DMS79 treated with DMSO at 0.1 percent for 48 hours (cell line): ENCODE measurements around the gene IGFL2.
"Not testable (repeated sequence)": the region's sequence is repeated elsewhere in the genome, so short reads cannot be mapped to it uniquely, and the experiment has no call there.

Source experiments
- DNase-seq: peaks from one replicate; lab custom pipeline; 2025; lab: John Stamatoyannopoulos, UW

IGFL2 gene

DNA sequence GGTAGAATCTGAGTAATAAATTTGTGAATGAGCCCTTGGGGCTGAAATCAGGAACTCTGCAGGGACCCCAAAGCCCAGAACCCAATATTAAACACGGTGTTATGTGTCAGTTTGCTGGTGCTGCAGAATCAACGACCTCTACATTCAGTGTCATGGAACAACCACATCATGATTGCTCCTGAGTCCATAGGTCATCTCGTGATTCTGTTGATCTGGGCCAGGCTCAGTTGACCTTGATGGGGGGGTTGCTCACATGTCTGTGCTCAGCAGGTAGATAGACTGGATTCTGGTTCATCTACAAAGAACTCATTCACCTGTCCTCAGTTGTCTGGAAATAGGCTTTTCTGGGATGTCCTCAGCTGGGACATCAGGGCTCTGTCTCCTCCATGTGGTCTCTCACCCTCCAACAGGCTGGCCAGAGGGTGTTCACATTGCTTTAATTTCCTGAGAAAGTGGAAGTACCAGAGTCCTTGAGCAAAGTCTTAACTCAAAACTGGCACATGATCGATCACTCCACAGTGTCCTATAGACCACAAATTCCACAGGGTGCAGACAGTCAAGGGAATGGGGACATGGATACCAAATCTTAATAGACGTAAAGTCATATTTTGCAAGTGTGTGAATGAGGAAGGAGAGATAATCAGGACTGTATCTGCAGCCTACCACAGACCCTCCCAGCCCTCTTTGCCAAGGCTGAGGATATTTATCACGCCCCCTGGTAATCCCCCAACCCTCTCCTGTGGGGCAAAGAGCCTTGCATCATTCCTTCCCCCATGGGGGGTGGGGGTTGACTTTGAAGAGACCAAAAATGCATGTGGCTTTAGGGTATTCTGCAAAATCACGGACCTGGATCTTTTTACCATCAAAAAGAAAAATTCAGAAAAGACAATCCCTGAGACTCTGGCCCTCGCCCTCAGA lies 42.2 kb downstream of the IGFL2 start:
- DNase-seq: no peak

DNA sequence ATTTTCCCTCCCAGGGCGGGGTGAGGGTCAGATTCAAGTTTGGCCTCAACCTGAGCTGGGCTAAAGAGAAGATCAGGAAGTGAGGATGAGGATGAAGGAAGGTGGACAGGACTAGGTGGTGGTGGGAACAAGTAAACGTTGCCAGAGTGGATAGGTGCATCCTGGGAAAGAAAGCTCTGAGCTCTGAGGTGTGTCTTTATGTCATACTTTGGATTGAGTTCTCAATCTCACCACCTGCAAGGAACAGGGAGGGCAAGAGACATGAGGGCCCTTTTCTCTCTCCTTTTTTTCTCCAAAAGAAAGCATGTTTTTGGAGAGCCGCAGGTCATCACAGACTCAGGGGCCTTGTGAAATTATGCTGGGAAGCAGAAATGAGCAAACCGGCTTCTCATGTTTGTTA lies 43.3 kb downstream of the IGFL2 start:
- DNase-seq: no peak

DNA sequence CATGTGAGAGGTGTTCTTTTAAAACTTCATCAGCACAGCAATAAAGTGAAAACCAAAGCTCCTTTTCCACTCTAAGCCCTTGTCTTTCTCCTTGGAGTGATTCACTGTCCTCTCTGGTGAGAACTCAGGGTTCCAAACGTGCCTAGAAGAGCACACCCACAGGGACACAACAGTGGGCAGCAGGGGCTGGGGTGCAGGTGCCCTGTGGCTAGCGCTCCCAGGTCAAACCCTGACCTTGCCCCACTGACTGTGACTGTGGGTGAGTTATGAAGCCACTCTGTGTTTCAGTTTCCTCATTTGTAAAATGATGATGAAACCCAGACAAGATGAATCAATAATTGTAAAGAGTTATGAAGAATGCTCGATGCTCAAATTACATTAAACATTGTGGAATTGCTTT lies 43.9 kb downstream of the IGFL2 start:
- DNase-seq: no peak

DNA sequence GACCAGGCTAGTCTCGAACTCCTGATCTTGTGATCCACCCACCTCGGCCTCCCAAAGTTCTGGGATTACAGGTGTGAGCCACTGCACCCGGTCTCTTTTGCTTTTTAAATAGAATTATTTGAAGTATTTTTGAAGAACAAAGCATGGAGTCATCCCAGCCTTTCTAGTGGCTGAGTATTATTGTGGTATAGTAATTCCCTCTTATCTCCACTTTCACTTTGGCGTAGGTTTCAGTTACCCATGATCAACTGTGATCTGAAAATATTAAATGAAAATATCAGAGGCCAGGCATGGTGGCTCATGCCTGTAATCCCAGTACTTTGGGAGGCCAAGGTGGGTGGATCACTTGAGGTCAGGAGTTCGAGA lies 44.6 kb downstream of the IGFL2 start:
- not testable (repeated sequence) for DNase-seq

DNA sequence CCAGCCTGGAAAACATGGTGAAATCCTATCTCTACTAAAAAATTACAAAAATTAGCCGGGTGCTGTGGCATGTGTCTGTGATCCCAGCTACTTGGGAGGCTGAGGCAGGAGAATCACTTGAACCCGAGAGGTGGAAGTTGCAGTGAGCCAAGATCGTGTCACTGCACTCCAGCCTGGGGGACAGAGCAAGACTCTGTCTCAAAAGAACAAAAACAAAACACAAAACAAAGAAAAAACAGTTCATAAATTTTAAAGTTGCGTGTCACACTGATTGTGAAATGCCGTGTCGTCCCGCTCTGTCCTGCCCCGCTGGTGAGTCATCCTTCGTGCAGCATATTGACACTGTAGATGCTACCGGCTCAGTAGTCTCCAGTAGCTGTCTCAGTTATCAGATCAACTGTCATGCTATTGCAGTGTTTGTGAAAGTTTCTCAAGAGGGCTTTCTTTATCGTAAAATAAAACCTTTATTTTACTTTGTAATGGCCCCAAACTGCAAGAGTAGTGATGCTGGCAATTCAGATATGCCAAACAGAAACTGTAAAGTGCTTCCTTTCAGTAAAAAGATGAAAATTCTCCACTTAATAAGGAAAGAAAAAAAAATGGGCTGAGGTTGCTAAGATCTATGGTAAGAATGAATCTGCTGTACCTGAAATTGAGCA lies 45.1 kb downstream of the IGFL2 start:
- no peak for DNase-seq

DNA sequence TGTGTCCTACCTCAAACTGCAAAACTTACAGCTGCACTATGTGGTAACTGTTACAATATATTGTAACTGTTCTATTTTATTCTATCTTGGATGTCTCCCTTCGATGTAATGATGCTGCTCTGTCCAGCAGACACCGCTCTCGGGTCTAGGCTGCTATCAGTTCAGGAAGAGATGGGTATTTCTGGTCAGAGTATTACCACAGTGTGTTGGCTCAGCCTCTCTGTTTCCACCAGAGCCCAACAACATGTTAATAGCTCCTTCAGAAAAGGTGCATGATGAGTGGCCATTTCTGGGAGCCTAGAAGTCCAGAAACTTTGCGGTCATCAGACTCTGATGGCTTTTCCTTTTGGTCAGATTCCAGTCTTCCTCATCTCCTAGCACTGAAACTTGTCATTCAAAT lies 45.6 kb downstream of the IGFL2 start:
- DNase-seq: no peak

DNA sequence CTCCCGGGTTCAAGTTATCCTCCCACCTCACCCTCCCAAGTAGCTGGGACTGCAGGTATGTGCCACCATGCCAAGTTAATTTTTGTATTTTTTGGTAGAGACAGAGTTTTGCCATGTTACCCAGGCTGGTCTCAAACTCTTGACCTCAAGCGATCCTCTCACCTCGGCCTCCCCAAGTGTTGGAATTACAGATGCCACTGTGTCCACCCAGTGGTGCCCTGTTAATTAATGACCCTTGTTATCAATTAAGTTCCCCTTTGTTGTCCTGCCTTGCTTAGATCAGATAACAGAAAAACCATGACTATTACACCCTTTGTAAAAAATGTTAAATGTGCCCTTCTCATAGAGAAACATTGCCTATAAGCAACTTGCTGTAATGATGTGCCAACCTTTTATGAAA lies 47.1 kb downstream of the IGFL2 start:
- no peak for DNase-seq

DNA sequence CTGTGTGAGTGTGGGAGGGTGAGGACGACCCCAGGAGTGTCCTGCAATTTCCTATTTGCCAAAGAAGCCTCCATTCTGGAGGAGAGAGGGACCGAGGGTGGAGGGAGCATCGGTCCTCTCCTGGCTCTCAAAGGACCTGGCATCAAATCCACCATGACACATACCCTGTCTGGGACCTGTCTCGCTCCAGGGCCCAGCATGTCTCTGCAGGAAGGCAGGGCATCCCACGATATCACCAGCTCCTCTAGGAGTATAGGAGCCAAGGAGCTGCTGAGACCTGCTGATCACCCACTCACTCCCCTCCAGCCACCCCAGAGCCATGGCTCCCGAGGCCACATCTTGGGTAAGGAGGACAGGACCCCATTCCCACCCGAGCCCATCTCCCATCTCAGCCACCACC lies 47.9 kb downstream of the IGFL2 start:
- DNase-seq: not testable (repeated sequence)

DNA sequence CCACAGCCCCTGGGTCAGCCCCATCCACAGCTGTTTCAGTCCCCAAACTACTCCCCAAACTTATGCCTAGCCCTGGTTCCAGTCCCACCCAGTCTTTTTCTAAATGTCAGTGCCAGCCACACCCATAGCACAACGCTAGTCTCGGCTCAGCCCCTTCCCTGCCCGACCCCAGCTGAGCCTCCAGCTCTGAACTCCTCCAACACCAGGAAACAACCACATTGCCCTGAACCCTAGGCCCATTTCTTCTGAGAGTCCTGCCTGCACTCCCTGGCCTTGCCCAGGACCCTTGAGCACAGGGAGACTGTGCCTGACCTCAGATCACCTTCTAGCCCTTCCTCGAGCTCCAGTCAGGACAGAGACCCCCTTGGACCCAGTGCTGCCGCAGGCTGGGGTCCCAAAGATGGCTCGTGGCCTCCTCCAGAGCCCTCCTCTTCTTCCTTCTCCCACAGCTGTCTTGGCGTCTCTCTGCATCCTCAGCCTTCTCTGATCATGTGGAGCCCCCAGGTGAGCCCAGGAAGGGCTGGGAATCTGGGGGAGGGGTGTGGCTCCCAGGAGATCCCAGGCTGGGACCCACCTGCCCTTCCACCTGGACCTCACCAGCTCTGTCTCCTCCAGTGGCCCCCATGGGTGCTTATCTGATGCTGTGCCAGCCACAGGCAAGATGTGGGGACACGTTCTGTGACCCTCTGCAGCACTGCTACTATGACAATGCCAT lies 48.5 kb downstream of the IGFL2 start:
- no peak for DNase-seq

DNA sequence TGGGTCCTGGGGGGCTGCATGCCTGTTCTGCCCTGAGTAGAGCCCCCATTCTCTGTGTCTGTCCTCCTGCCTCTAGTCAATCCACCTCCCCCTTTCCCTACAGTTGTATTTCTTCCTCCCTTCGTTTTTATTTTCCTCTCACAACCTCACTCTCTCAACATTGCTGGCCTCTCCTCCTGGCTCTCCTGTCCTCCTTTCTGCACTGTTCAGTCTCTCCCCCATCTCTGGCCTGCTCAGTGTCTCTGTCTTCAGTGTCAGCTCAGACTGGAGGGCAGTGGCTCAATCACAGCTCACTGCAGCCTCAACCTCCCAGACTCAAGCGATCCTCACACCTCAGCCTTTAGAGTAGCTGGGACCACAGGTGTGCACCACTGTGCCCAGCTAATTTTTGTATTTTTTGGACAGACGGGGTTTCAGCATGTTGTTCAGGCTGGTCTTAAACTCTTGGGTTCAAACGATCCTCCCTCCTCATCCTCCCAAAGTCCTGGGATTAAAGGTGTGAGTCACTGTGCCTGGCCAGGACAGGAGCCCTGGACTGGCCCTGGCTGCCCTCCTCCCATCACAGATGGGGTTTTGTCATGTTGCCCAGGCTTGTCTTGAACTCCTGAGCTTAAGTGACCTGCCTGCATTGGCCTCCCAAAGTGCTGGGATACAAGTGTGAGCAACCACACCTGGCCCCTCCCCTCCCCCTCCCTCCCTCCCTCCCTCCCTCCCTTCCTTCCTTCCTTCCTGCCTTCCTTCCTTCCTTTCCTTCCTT lies 49.5 kb downstream of the IGFL2 start:
- DNase-seq: no peak

DNA sequence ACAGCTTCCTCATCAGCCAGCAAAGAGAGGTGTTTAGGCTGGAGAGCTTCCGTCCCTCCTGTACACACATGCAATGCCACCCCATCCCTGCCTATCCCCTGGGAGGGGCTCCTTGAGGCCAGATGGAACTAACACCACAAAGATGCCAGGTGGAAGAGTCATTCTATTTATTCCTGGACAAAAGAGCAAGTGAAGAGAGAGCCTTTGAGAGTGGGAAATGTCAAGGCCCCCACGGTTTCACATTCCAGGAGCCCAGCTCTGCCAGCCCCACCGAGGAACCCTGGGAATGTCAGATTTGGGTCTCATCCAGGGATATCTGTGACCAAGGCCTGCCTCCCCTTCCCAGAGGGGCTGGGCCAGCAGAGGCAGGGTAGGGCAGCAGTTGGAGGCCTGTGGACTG lies 50.7 kb downstream of the IGFL2 start:
- DNase-seq: no peak

DNA sequence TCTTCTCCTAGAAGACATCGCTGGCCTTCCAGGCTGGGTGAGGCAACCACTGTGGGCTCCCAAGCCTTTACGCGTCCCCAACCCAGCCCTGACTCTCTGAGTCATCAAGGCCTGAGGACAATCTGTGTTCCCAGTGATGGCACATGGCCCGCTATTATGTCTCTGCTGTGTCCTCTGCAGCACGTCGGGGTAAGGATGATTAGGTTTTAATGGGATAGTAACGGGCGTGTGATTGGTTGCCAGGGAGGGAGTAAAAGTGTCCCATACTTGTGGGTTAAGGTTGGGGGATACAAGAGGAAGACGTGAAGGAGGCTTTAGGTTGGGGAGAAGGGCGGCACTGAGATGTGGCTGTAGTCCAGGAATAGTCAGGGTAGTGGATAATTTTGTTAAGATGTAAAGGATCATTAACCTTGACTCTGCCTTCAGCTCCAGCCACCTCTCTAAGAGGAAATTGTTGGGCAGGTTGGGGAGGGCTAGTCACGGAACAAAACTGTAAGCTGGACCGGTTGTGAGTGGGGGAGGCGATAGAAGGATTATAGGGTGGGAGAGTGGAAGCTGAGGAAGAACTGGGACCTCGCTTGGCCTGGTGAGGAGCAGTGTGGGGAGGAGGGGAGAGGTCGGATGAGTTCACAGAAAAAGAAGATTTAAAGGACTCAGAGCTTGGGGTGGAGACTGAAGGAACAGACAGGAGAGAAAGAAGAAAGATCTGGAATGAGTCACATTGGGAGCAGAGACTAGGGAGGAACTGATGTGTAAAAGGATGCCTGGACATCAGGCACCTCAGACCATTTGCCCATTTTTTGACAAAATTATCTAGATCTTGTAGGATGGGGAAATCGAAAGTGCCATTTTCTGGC lies 53.6 kb downstream of the IGFL2 start:
- peak; percentile 85 for DNase-seq

DNA sequence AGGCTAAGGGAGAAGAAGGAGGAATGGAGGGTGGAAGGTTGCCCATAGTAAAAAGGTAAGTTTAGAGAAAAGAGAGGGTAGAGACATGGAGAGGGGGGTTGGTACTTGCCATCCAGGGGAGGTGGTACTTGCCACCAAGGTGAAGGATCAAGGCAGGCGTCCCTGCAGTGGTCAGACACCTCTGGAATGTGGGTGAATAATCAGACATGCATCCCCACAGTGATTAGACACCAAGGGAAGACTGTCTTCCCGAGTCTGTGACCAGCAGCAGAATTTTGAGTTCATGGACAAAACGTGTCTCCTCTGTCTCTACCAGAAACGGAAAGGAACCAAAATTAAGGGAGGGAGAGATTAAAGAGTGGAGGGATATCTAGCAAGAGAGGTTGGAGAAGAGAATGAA lies 54.4 kb downstream of the IGFL2 start:
- no peak for DNase-seq

DNA sequence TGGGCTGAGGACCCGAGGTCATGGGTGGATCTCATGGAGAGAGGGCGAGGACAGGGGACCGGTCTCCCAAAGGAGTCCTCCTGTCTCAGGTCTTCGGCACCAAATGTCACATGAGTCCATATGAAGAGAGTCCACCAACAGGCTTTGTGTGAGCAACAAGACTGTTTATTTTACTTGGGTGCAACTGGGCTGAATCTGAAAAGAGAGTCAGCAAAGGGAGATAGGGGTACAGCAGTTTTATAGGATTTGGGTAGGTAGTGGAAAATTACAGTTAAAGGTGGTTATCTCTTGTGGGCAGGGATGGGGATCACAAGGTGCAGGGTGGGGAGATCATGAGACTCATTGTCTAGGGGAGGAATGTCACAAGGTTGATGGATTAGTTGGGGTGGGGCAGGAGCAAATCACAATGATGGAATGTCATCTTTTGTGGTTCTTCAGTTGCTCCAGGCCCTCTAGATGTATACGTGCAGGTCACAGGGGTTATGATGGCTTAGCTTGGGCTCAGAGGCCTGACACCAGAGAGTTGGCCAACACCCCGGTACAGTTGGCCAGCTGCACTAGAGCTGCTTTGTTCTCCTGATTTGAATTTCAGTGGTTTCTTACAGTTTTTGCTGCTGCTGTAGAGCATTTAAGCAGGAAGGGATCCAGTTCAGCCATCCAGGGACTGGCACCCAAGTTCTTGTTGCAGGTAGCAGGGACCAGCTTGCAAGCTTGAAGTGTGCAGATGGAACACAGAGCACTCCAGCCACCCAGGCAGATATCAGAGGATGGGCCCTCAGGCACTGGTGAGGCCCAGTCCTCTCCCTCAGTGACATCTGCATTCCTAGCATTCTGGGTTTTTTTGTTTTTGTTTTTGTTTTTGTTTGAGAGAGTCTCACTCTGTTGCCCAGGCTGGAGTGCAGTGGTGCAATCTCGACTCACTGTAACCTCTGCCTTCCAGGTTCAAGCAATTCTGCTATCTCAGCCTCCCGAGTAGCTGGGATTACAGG lies 55.1 kb downstream of the IGFL2 start:
- no peak for DNase-seq

DNA sequence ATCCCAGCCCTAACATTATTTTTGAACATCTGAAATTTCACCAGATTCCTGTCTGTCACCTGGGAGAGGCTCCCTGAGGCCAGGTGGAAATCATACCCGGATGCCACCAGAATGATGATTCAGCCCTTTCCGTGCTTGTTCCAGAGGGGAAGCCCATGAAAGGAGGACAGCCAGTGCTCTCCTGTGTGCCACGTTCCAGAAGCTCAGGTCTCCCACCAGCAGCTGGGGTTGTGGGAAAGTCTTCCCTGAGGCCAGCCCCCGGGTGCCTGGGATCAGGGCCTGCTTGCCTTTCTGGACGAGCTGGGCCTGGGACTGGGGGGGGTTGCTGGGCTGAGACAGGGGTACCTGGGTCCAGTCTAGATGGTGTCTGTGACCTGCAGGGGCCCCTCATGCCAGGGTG lies 56.0 kb downstream of the IGFL2 start:
- DNase-seq: no peak

DNA sequence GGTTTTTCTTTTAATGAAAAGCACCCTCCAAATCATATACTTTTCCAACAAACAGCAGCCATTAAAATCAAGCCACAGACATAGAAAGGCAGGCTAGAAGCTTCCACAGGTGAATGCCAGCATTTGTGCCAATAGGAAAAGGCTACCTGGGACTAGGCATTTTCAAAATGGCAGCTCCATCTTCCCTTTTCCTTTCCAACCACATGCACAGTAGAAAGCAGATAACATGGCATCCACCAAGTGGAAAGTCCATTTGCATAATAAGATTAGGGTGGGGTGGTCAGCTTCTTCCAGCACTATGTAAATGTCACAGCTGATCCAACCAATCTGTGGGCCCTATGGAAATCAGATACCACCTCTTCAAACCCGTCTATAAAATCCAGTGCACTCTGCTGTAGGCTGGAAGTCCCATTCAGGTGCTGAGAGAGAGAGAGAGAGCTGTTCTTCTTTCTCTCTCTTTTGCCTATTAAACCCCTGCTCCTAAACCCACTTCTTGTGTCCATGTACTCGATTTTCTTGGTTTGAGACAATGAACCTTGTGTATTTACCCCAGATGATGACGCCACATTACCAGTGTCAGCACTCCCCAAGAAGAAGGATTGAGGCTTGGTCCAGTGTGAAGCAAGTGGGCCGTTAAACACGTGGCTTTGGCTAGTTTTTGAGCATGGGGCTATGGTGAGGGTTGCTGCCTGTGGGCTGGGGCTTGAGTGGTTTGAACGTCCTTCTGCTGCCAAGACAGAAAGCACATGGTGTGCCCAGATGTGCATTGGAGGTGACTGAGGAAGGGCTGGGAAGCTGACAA lies 57.3 kb downstream of the IGFL2 start:
- no peak for DNase-seq

DNA sequence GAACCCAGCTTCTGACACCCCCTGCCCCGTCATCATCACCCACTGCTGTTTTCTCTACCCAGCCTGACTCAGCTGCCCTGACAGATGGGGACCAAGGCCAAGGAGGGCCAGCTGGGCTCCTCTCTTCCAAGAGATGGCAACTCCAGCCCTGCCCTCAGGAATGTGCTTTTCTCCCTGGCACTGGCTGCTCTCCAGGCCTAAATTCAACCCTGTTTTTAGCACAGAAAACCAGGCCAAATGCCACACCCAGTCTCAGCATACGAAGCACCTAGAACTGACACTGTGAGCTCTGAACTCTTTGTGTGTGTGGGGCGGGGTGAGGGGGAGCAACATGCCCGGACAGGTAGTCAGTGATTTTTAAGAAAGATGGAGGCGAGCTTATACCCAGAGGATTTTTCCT lies 58.1 kb downstream of the IGFL2 start:
- DNase-seq: peak; percentile 6

DNA sequence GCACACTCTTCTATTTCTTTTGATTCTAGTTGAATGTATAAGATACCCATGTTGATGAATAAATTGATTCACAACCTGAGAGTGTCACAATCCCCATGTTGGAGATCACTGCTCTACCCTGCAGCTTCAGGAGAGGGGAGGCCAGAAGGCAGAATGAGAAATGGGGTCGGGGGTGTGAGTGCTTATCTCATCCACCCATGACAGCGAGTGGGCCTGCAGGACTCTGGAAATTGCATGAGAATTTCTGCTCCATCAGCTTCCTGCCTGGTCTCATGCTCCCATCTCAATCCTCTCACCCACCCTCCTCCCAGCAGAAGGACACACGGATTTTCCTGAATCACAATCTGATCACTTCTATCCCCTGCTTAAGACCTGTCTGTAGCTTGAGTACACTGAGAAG lies 58.6 kb downstream of the IGFL2 start:
- no peak for DNase-seq

DNA sequence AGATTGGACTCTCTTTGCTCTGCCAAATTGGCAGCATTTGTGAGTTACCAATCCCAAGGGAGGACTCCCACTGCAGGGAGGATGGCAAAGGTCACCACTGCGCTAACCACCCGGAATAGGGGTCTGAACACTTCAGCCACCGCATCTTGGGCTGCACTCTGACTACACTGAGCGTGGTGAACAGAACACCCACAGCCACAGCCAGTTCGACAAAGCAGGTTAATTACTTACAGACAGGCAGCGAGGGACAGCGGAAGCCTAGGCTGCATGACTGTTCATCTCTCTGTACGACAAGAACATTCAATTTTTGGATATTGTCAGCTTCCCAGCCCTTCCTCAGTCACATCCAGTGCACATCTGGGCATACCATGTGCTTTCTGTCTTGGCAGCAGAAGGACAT lies 59.8 kb downstream of the IGFL2 start:
- DNase-seq: not testable (repeated sequence)
